GM21390 (cell line): ENCODE measurements around the gene MYT1.

Experiments used
- ATAC-seq: cut with Tn5 transposase; IDR thresholded peaks from one replicate; pipeline ENCODE4 v1.9.1; 2021; ENCODE audit not compliant: unreplicated experiment

The MYT1 gene

GRCh38 chr20:64212755-64213154 lies 48.5 kb downstream of the MYT1 start:
- no peak for ATAC-seq

- no peak for ATAC-seq
Observed at GRCh38 chr20:64214113-64214512, 49.9 kb downstream of the MYT1 start.

GRCh38 chr20:64214952-64215351 lies 50.7 kb downstream of the MYT1 start:
- ATAC-seq: no peak

GRCh38 chr20:64216036-64216435 lies 51.8 kb downstream of the MYT1 start:
- ATAC-seq: no peak

GRCh38 chr20:64216910-64217309 lies 52.7 kb downstream of the MYT1 start:
- ATAC-seq: no peak

- ATAC-seq: no peak
Observed at GRCh38 chr20:64217539-64218221, 53.4 kb downstream of the MYT1 start.

GRCh38 chr20:64219202-64219601 lies 55.0 kb downstream of the MYT1 start:
- no peak for ATAC-seq

GRCh38 chr20:64219730-64220129 lies 55.5 kb downstream of the MYT1 start:
- ATAC-seq: no peak

GRCh38 chr20:64220420-64220819 lies 56.2 kb downstream of the MYT1 start:
- ATAC-seq: no peak

- ATAC-seq: no peak
Observed at GRCh38 chr20:64220891-64221527, 56.8 kb downstream of the MYT1 start.

GRCh38 chr20:64222291-64222735 lies 58.1 kb downstream of the MYT1 start:
- ATAC-seq: no peak

GRCh38 chr20:64222851-64223525 lies 58.7 kb downstream of the MYT1 start:
- no peak for ATAC-seq

GRCh38 chr20:64223526-64224067 lies 59.3 kb downstream of the MYT1 start:
- no peak for ATAC-seq

GRCh38 chr20:64224351-64225170 lies 60.3 kb downstream of the MYT1 start:
- no peak for ATAC-seq

- no peak for ATAC-seq
Observed at GRCh38 chr20:64225171-64225595, 60.9 kb downstream of the MYT1 start.

- no peak for ATAC-seq
Observed at GRCh38 chr20:64225828-64226598, 61.8 kb downstream of the MYT1 start.

GRCh38 chr20:64226686-64227580 lies 62.7 kb downstream of the MYT1 start:
- no peak for ATAC-seq

- no peak for ATAC-seq
Observed at GRCh38 chr20:64228086-64228653, 63.9 kb downstream of the MYT1 start.
